ENCODE results near the gene FAM3C.

The FAM3C gene

GRCh38 chr7:121382473-121382872, 13.6 kb downstream of the FAM3C start:
- DNase-seq (ENCODE audit: low read depth in 2 of 3, low spot score in 2 of 3): no peak

GRCh38 chr7:121379930-121380329, 16.2 kb downstream of the FAM3C start:
- DNase-seq (ENCODE audit: low read depth in 2 of 3, low spot score in 2 of 3): no peak

- no peak for DNase-seq (ENCODE audit: low read depth in 2 of 3, low spot score in 2 of 3)
These were observed 19.1 kb downstream of the FAM3C start for GRCh38 chr7:121376979-121377378.

GRCh38 chr7:121373177-121373576, 22.9 kb downstream of the FAM3C start:
- DNase-seq (ENCODE audit: low read depth in 2 of 3, low spot score in 2 of 3): no peak

GRCh38 chr7:121372376-121373010, 23.6 kb downstream of the FAM3C start:
- no peak for DNase-seq (ENCODE audit: low read depth in 2 of 3, low spot score in 2 of 3)

- DNase-seq (ENCODE audit: low read depth in 2 of 3, low spot score in 2 of 3): no peak
These were observed 24.2 kb downstream of the FAM3C start for GRCh38 chr7:121371883-121372282.

GRCh38 chr7:121371367-121371766, 24.7 kb downstream of the FAM3C start:
- no peak for DNase-seq (ENCODE audit: low read depth in 2 of 3, low spot score in 2 of 3)

GRCh38 chr7:121369462-121369861, 26.6 kb downstream of the FAM3C start:
- DNase-seq (ENCODE audit: low read depth in 2 of 3, low spot score in 2 of 3): no peak

GRCh38 chr7:121366852-121367431, 29.2 kb downstream of the FAM3C start:
- DNase-seq (ENCODE audit: low read depth in 2 of 3, low spot score in 2 of 3): no peak

- DNase-seq (ENCODE audit: low read depth in 2 of 3, low spot score in 2 of 3): no peak
These were observed 35.5 kb downstream of the FAM3C start for GRCh38 chr7:121360564-121360963.

- DNase-seq (ENCODE audit: low read depth in 2 of 3, low spot score in 2 of 3): no peak
These were observed 40.5 kb downstream of the FAM3C start for GRCh38 chr7:121355574-121355973.

GRCh38 chr7:121352323-121352722, 43.8 kb downstream of the FAM3C start:
- DNase-seq (ENCODE audit: low read depth in 2 of 3, low spot score in 2 of 3): no peak

GRCh38 chr7:121351682-121352081, 44.4 kb downstream of the FAM3C start:
- DNase-seq (ENCODE audit: low read depth in 2 of 3, low spot score in 2 of 3): no peak

- DNase-seq (ENCODE audit: low read depth in 2 of 3, low spot score in 2 of 3): no peak
These were observed 51.6 kb downstream of the FAM3C start for GRCh38 chr7:121344497-121344896.

- no peak for DNase-seq (ENCODE audit: low read depth in 2 of 3, low spot score in 2 of 3)
These were observed 52.0 kb downstream of the FAM3C start for GRCh38 chr7:121344093-121344492.

- DNase-seq (ENCODE audit: low read depth in 2 of 3, low spot score in 2 of 3): no peak
These were observed 52.8 kb downstream of the FAM3C start for GRCh38 chr7:121343302-121343701.

- no peak for DNase-seq (ENCODE audit: low read depth in 2 of 3, low spot score in 2 of 3)
These were observed 53.5 kb downstream of the FAM3C start for GRCh38 chr7:121342631-121343030.

- no peak for DNase-seq (ENCODE audit: low read depth in 2 of 3, low spot score in 2 of 3)
These were observed 54.2 kb downstream of the FAM3C start for GRCh38 chr7:121341933-121342332.

- no peak for DNase-seq (ENCODE audit: low read depth in 2 of 3, low spot score in 2 of 3)
These were observed 57.0 kb downstream of the FAM3C start for GRCh38 chr7:121339082-121339481.

- DNase-seq (ENCODE audit: low read depth in 2 of 3, low spot score in 2 of 3): no peak
These were observed 58.7 kb downstream of the FAM3C start for GRCh38 chr7:121337398-121337797.

- no peak for DNase-seq (ENCODE audit: low read depth in 2 of 3, low spot score in 2 of 3)
These were observed 59.5 kb downstream of the FAM3C start for GRCh38 chr7:121336579-121336978.

GRCh38 chr7:121334875-121335648, 61.0 kb downstream of the FAM3C start:
- no peak for DNase-seq (ENCODE audit: low read depth in 2 of 3, low spot score in 2 of 3)

Measured in activated CD8-positive, alpha-beta memory T cell treated with anti-CD3 and anti-CD28 coated beads for 48 hours (primary cell).